Astrocyte (in vitro differentiated cells and primary cell): ENCODE measurements around the gene KDM7A.

ENCODE experiments used
- CTCF ChIP-seq: IDR thresholded peaks from 2 replicates; pipeline ENCODE4 v1.5.1; 2011; ENCODE audit warnings: low read depth, mild to moderate bottlenecking, inconsistent platforms, low read length, moderate library complexity; ENCODE audit not compliant: insufficient read depth
- EZH2 ChIP-seq: IDR thresholded peaks from 2 replicates; pipeline ENCODE4 v1.6.1; 2012; ENCODE audit warnings: mild to moderate bottlenecking, low read length, inconsistent platforms; ENCODE audit not compliant: insufficient read depth

- TF ChIP-seq CTCF (no peak), EZH2 (no peak)
Observed at GRCh38 chr7:140062528-140063299, 114.1 kb downstream of the KDM7A start, which contains the start of gene PARP12.
